OCI-LY1 (cell line): ENCODE measurements around the gene SVOP.
A peak's percentile ranks its signal among the peaks of the same experiment; 100 is the strongest.
"Not testable (repeated sequence)": the region's sequence is repeated elsewhere in the genome, so short reads cannot be mapped to it uniquely, and the experiment has no call there.

ENCODE experiments used
- H2AFZ ChIP-seq: fragments of 200-600 bp; sonication (generic), shearing (Covaris generic); 2 replicates; pipeline ENCODE4 v1.6.0; 2014; ENCODE audit warnings: antibody characterized with exemption, mild to moderate bottlenecking, low read length
- H3F3A ChIP-seq: fragments of 200-600 bp; sonication (generic), shearing (Covaris generic); 2 replicates; pipeline ENCODE4 v1.6.0; 2014; ENCODE audit warnings: mild to moderate bottlenecking, antibody characterized with exemption, low read length, moderate library complexity; ENCODE audit not compliant: insufficient read depth
- H3K27ac ChIP-seq: fragments of 200-600 bp; sonication (generic); 2 replicates; pipeline ENCODE4 v1.5.1; 2014; ENCODE audit warnings: low read length, mixed run types, mild to moderate bottlenecking, low read depth; ENCODE audit not compliant: poor library complexity, severe bottlenecking
- H3K27me3 ChIP-seq: fragments of 200-600 bp; sonication (generic); 2 replicates; pipeline ENCODE4 v1.6.0; 2014; ENCODE audit warnings: antibody characterized with exemption, mild to moderate bottlenecking, low read length, moderate library complexity; ENCODE audit not compliant: insufficient read depth
- H3K36me3 ChIP-seq: fragments of 200-600 bp; sonication (generic); 2 replicates; pipeline ENCODE4 v1.6.1; 2014; ENCODE audit warnings: mild to moderate bottlenecking, antibody characterized with exemption, low read length, moderate library complexity, mixed read lengths; ENCODE audit not compliant: insufficient read depth
- H3K4me1 ChIP-seq: fragments of 200-600 bp; sonication (generic); 2 replicates; pipeline ENCODE4 v1.5.1; 2014; ENCODE audit warnings: mild to moderate bottlenecking, low read length, moderate library complexity; ENCODE audit not compliant: insufficient read depth, severe bottlenecking
- H3K4me2 ChIP-seq: fragments of 200-600 bp; sonication (generic), shearing (Covaris generic); 2 replicates; pipeline ENCODE4 v1.6.1; 2014; ENCODE audit warnings: low read length
- H3K4me3 ChIP-seq: fragments of 200-600 bp; sonication (generic); 2 replicates; pipeline ENCODE4 v1.5.1; 2014; ENCODE audit warnings: low read length, low read depth, mild to moderate bottlenecking, mixed read lengths; ENCODE audit not compliant: poor library complexity, severe bottlenecking
- H3K79me2 ChIP-seq: fragments of 200-600 bp; shearing (Covaris generic); 2 replicates; pipeline ENCODE4 v1.6.1; 2016; ENCODE audit warnings: mixed run types, low read length, mixed read lengths; ENCODE audit not compliant: insufficient read depth
- H3K9ac ChIP-seq: fragments of 200-600 bp; sonication (generic), shearing (Covaris generic); 2 replicates; pipeline ENCODE4 v1.6.1; 2014; ENCODE audit warnings: mild to moderate bottlenecking, low read length, mixed read lengths
- H3K9me2 ChIP-seq: fragments of 200-600 bp; sonication (generic), shearing (Covaris generic); 2 replicates; pipeline ENCODE4 v1.6.1; 2014; ENCODE audit warnings: low read depth, mild to moderate bottlenecking, low read length, mixed read lengths
- H3K9me3 ChIP-seq: fragments of 200-600 bp; shearing (Covaris generic); 2 replicates; pipeline ENCODE4 v1.6.1; 2014; ENCODE audit warnings: low read length, mixed read lengths
- H4K20me1 ChIP-seq: fragments of 200-600 bp; sonication (generic), shearing (Covaris generic); 2 replicates; pipeline ENCODE4 v1.6.0; 2016; ENCODE audit warnings: mild to moderate bottlenecking, low read length; ENCODE audit not compliant: insufficient read depth
- EZH2 ChIP-seq: fragments of 200-600 bp; sonication (generic), shearing (Covaris generic); IDR thresholded peaks from 2 replicates; pipeline ENCODE4 v1.8.0; 2017; ENCODE audit warnings: borderline replicate concordance, mixed run types, mild to moderate bottlenecking, antibody characterized with exemption, low read length, moderate library complexity, mixed read lengths
- TF ChIP-seq, protein P1 (sequence below): fragments of 200-600 bp; sonication (generic), shearing (Covaris generic); IDR thresholded peaks from 2 replicates; pipeline ENCODE4 v1.5.1; 2017; ENCODE audit warnings: mild to moderate bottlenecking, antibody characterized with exemption, low read length, moderate library complexity, mixed read lengths

Gene SVOP

GRCh38 chr12:109057376-109057775, 36.5 kb upstream of the SVOP start:
- Histone ChIP-seq H3K36me3 (no peaks in the 10 kb centered on the region), H3K4me2 (no peak overlapping the region), H3K9ac (no peak overlapping the region), H2AFZ (no peak overlapping the region), H4K20me1 (no peaks in the 10 kb centered on the region), H3F3A (no peaks in the 10 kb centered on the region), H3K9me3 (no peaks in the 10 kb centered on the region), H3K27ac (no peak overlapping the region), H3K9me2 (no peaks in the 10 kb centered on the region), H3K79me2 (no peaks in the 10 kb centered on the region), H3K4me1 (peaks cover 19% of the 10 kb centered on the region), H3K4me3 (no peak overlapping the region), H3K27me3 (no peaks in the 10 kb centered on the region)
- no peak for TF ChIP-seq EZH2
- TF ChIP-seq, protein P1, sequence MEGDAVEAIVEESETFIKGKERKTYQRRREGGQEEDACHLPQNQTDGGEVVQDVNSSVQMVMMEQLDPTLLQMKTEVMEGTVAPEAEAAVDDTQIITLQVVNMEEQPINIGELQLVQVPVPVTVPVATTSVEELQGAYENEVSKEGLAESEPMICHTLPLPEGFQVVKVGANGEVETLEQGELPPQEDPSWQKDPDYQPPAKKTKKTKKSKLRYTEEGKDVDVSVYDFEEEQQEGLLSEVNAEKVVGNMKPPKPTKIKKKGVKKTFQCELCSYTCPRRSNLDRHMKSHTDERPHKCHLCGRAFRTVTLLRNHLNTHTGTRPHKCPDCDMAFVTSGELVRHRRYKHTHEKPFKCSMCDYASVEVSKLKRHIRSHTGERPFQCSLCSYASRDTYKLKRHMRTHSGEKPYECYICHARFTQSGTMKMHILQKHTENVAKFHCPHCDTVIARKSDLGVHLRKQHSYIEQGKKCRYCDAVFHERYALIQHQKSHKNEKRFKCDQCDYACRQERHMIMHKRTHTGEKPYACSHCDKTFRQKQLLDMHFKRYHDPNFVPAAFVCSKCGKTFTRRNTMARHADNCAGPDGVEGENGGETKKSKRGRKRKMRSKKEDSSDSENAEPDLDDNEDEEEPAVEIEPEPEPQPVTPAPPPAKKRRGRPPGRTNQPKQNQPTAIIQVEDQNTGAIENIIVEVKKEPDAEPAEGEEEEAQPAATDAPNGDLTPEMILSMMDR, result no peak

GRCh38 chr12:109056891-109057290, 36.0 kb upstream of the SVOP start:
- H2AFZ ChIP-seq, result no peak overlapping the region
- H3K27me3 ChIP-seq, result no peaks in the 10 kb centered on the region
- H3K36me3 ChIP-seq, result no peaks in the 10 kb centered on the region
- no peaks in the 10 kb centered on the region for H3K9me2 ChIP-seq
- H3K27ac ChIP-seq, result no peak overlapping the region
- no peaks in the 10 kb centered on the region for H3K79me2 ChIP-seq
- H3F3A ChIP-seq, result no peaks in the 10 kb centered on the region
- no peak overlapping the region for H3K4me3 ChIP-seq
- H3K9ac ChIP-seq, result no peak overlapping the region
- H3K9me3 ChIP-seq, result no peaks in the 10 kb centered on the region
- H3K4me2 ChIP-seq, result no peak overlapping the region
- no peaks in the 10 kb centered on the region for H4K20me1 ChIP-seq
- TF ChIP-seq, protein P1, result no peak
- no peak for TF ChIP-seq EZH2
- peaks cover 20% of the 10 kb centered on the region for H3K4me1 ChIP-seq

- TF ChIP-seq, protein P1, result no peak
- no peak for TF ChIP-seq EZH2
- peaks cover 16% of the 10 kb centered on the region for H3K4me1 ChIP-seq
- no peak overlapping the region for H3K4me3 ChIP-seq
- no peaks in the 10 kb centered on the region for H4K20me1 ChIP-seq
- no peaks in the 10 kb centered on the region for H3K27me3 ChIP-seq
- H3K27ac ChIP-seq, result no peak overlapping the region
- H3F3A ChIP-seq, result no peaks in the 10 kb centered on the region
- H3K79me2 ChIP-seq, result no peaks in the 10 kb centered on the region
- H3K9me2 ChIP-seq, result no peaks in the 10 kb centered on the region
- H3K9me3 ChIP-seq, result no peaks in the 10 kb centered on the region
- no peaks in the 10 kb centered on the region for H3K36me3 ChIP-seq
- H3K9ac ChIP-seq, result no peak overlapping the region
- H2AFZ ChIP-seq, result no peak overlapping the region
- no peak overlapping the region for H3K4me2 ChIP-seq
Observed at GRCh38 chr12:109054520-109054919, 33.7 kb upstream of the SVOP start.

GRCh38 chr12:109054124-109054513, 33.3 kb upstream of the SVOP start:
- H3F3A ChIP-seq, H2AFZ ChIP-seq, H3K27ac ChIP-seq, H3K9me2 ChIP-seq, H3K9me3 ChIP-seq, H3K27me3 ChIP-seq, H4K20me1 ChIP-seq, H3K36me3 ChIP-seq, H3K79me2 ChIP-seq: not testable (repeated sequence)
- peak overlapping the region; percentile 81 for H3K4me2 ChIP-seq
- peak overlapping the region; percentile 86; the same call in 1 of the 2 replicates for H3K9ac ChIP-seq
- H3K4me3 ChIP-seq, result peak overlapping the region; percentile 95
- peaks cover 16% of the 10 kb centered on the region for H3K4me1 ChIP-seq
